ENCODE measurements around the gene SLC1A7.

Gene SLC1A7

DNA sequence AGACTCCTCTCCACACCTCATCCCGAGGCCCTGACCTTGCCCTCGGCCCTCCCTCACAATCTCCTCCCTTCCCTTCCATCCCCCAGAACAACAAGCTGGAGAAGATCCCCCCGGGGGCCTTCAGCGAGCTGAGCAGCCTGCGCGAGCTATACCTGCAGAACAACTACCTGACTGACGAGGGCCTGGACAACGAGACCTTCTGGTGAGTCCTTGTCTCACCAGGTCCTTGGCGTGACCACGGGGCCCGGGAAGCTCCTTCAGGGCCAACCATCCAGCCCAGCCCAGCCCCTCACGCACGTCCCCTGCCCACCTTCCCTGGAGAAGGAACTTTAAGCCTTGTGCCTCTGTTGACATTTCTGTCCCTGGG, 64.9 kb downstream of the SLC1A7 start:
- in situ Hi-C loops (cut with MboI; ENCODE audit: low sequenced_read_pairs): no loop called here

DNA sequence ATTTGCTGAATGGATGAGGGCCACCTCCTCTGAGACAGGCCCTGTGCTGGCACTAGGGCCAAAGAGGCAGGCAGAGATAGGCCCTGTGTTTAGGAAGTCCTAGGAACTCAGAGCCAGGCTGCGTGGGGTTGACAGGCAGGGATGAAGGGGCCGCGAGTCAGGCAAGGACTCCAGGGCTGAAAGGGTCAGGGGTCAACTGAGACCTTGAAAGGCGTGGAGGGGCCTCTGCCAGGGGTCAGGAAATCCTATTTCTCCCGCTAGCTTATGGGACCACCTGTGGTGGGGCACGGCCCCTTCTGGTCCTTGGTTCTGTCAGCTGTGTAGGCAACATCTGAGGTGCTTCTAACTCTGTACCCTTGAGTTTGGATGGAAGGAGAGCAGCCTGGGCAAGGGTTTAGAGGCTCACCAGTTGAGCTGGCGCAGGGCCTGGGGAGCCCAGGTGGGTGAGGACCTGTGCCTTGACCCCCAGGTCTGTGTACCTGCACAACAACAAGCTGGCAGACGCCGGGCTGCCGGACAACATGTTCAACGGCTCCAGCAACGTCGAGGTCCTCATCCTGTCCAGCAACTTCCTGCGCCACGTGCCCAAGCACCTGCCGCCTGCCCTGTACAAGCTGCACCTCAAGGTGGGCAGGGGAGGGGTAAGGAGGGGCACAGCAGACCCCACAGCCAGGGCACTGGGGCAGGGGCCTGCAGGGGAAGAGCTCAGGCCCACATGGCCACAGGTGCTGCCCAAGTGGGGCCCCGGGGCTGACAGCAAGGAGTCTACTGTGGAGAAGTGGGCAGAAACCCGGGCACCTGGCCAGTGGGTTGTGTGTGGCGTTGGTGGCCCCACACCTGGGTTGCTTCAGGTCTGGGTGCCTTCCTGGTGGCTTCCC, 65.5 kb downstream of the SLC1A7 start:
- in situ Hi-C loops (cut with MboI; ENCODE audit: low sequenced_read_pairs): no loop called here

DNA sequence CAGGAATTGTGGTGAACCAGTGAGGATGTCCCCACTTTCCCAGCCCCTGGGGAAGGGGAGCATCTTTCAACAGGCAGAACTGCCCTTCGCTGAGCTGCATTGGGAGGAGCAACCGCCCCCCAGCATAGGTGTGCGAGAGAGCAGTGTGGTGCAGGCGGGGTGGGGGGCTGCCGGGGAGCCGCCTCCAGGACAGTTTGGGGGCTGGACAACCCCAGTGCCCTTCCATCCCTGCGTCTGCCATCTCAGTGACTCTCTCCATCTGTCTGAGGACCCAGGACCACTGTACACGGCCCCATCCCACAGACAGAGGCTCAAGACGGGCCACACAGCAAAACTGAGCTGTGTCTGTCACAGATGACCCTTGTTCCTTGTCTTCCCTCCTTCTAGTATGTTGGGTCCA, 66.3 kb downstream of the SLC1A7 start:
- in situ Hi-C loops (cut with MboI; ENCODE audit: low sequenced_read_pairs): no loop called here

DNA sequence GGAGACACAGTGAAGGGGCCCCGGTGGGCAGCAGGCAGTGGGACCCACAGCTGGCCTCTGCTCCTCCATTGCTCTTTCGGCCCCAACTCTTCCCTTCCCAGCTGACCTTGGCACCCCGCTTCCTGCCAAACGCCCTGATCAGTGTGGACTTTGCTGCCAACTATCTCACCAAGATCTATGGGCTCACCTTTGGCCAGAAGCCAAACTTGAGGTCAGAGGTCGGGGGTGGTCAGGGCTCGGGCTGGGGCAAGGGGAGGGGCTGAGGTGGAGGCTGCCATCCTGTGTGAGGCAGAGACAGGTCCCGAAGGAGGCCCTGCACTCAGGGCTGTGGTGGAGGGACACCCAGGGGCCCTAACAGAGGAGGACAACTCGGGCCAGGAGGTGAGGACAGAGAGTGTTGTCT, 66.7 kb downstream of the SLC1A7 start:
- in situ Hi-C loops (cut with MboI; ENCODE audit: low sequenced_read_pairs): no loop called here

DNA sequence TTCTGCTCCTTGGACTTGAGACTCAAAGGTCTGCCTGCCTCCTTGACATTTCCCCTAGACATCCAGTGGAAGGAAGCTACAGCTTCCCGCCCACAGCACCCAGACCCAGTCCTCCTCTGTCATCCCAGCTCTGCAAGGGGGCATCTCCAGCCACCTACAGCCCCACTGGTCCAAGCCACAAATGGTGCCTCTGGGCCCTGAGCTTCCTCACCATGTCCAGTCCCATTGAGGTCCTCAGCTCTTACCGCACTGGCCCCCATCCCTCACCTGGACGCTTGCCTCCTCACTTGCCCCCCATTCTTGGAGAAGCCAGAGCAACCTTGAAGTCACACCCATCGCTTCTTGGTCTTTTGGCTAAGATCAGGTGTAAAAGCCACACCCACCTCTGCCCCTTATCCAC, 67.2 kb downstream of the SLC1A7 start:
- in situ Hi-C loops (cut with MboI; ENCODE audit: low sequenced_read_pairs): no loop called here

DNA sequence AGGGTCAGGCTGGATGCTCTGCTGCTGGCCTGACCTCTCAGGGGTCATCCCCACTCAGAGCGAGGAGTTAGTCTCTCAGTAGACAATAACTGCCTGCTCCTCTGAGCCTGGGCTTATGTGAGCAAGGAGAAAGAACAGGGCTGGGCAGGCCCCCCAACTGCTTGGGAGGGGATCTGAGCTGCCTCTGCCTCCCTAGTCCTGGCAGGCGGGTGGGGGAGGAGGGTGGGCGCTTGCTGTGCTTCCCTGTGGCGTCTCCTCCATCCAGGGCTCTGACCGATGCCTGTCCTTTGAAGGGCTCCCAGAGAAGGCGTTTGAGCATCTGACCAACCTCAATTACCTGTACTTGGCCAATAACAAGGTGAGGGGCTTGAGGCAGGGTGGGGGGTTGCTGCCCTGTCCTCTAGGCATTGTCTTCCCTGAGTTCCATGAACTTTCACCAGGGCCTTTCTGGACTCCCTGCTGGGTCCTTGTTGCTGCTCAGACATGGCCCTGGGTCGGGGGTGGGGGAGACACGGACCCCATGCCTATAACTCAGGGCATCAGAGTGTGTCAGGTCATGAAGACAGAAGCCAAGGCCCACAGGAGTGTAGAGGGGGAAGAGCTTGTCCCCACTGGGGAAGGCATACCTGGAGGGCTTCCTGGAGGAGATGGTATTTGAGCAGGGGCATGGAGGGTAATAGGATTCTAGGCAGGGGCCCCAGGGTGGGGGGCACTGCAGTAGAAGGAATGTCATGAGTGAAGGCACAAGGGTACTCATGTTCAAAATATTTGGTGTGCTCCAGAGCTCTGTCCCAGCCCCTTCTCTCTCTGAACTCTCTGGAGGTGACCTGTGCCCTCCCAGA, 67.9 kb downstream of the SLC1A7 start:
- in situ Hi-C loops (cut with MboI; ENCODE audit: low sequenced_read_pairs): no loop called here

DNA sequence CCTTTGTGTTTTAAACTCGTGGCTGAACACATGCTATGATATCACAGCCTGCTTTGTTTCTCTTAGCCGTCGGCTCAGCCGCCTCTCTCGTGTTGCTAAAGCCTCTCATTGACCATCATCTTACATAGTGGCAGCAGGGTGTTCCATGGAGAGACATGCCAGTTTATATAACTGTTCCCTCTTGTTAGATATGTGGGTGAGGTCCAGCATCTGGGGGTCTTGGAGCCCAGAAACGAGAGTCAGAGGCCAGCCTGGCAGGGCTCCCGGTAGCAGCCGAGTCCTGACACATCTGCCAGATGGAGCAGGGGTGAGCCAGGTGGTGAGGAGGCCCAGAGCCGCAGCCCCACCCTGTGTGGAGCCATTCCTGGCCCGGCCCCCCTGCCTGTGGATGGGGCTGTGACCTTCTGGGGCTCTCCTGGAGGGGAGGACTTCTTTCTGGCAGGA, 68.5 kb downstream of the SLC1A7 start:
- in situ Hi-C loops (cut with MboI; ENCODE audit: low sequenced_read_pairs): no loop called here

DNA sequence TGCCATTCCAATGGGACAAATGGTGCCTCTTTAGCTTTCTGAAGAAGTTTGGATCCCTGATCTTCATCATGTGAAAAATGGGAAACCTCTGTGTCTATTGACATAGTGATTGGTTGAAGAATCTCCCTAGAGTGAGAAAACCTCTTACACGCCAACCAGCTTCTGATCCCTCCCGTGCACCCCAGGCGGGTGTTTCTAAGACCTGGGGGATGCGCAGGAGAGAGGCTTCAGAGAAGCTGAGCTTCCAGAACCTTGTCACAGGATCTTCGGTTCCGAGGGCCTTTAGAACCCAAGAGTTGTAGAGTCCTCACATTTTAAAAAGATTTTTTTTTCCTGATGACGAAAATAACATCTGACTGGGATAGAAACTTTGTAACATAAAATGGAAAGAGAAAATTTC, 69.2 kb downstream of the SLC1A7 start:
- in situ Hi-C loops (cut with MboI; ENCODE audit: low sequenced_read_pairs): no loop called here

DNA sequence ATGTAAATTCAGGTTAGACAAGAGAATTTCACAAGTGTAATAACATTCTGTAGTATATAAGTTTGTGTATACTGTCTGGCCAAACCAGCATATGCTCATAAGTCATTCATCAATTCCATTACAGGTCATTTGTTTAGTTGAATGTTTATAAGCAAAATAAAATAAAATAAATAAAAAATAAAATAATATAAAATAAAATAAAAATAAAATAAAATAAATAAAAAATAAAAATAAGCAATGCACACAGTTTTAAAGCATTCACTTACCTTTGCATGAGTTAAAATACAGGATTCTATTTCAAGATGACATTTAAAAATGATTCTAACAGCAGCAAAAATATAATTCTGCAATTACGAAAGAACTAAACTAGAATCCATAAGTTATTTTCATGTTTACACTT, 70.5 kb downstream of the SLC1A7 start:
- in situ Hi-C loops (cut with MboI; ENCODE audit: low sequenced_read_pairs): no loop called here

DNA sequence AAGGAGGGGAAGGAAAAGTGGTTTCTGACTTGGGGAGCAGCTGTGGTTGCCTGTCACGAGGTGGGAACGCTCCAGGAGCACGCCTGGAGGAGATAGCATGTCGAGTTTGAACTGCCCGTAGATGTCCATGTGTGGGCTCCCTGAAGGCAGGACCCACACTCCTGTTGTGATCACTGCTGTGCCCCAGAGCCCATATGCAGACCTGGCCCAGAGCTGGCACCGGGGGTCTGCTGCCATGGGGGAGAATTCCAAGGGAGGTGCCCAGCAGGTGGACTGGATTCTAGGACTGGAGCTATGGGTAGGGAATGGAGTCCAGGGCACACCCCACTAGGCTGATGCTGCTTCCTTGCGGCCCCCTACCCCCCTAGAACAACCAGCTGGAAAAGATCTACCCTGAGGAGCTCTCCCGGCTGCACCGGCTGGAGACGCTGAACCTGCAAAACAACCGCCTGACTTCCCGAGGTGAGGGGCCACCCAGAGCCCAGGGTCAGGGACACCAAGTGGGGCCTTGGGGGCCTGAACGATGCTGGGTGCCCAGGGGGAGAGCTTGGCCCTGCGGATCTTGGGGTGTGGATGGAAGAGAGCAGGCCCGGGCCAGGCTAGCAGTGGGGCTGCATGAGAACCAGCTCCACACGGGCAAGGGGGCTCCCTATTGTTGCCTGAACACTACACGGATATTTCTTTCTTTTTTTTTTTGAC, 71.1 kb downstream of the SLC1A7 start:
- in situ Hi-C loops (cut with MboI; ENCODE audit: low sequenced_read_pairs): no loop called here

DNA sequence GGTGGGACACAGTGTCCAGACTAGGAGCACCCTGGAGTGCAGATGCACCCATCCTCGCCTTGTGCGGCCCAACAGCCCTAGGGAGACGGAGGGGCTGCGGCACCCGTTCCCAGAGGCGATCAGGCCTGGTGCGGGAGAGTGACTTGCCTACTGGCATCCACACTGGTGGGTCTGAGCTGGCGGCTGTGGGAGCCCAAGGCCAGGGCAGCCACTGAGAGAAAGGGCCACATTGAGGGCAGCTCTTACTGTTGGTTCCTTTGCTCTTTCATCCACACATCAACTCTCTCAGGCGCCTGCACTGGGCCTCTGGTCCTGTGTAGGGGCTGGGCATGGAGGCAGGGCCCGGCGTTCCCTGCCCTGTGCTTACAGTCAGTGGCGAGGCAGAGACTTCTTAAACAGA, 71.8 kb downstream of the SLC1A7 start:
- in situ Hi-C loops (cut with MboI; ENCODE audit: low sequenced_read_pairs): no loop called here

DNA sequence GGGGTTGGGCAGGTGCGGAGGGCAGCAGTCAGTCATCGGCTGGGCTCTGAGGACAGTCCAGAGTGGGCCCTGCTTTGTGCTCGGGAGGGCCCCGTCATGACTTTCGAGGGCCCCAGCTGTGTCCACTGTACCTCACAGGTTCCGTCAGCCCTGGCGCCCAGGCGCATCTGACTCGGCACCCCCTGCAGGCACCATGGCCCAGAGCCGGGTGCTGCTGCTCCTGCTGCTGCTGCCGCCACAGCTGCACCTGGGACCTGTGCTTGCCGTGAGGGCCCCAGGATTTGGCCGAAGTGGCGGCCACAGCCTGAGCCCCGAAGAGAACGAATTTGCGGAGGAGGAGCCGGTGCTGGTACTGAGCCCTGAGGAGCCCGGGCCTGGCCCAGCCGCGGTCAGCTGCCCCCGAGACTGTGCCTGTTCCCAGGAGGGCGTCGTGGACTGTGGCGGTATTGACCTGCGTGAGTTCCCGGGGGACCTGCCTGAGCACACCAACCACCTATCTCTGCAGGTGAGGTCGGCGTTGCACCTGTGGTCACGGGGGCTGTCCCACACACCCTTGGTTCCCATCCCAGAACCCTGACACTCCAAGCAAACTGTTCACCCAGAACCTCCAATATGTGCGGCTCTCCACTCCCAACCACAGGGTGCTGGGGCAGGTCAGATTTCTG, 72.6 kb downstream of the SLC1A7 start:
- in situ Hi-C loops (cut with MboI; ENCODE audit: low sequenced_read_pairs): no loop called here

DNA sequence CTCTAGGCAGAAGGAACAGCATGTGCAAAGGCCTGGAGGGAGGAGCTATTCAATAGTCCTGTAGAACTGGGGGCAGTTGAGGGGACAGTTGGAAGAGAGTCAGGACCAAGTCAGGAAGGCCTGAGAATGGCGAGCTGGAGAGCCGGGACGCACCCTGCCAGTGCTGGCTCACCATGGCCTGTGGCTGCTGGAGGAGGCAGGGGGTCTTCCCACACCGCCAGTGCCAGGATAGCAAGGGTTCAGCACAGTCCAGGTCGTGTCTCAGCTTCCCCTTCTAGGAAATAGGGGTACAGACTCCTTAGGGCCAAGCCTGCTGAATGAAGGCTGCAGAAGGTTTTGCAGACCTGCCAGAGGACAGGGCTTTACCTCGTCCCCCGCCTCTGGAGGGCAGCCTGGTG, 73.2 kb downstream of the SLC1A7 start:
- in situ Hi-C loops (cut with MboI; ENCODE audit: low sequenced_read_pairs): no loop called here

DNA sequence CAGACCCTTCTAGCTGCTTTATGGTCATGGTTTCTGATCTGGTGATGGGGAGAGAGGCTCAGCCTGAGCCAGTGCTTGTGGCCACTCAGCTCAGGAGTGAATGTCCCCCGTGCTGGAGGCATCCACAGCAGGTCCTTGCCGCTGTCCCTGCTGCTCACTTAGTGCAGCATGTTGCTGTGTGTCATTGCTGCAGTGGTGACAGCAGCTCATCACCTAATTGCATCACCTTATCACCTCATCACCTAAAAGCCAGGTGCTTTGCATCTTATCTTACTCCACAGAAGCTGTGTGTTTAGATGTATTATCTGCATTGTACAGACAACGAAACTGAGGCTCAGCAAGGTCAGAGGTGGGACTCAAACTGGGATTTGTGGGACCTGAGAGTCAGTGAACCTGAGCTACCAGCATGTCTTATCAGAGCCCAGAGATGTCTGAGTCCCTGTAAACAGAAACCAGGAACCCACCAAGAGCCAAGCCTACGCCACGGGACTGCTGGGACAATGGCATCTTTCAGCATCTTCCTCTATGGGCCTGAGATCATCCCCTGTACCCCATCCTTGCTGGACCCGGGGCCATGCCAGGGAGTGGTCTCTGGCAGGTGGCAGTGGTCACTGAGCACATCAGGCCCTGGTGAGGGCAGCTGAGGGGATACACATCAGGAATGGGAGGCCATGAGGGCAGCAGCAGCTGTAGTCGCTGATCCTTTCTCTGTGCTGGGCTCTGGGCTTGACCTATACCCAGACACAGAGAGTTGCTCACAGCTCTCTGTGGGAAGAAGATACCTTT, 73.9 kb downstream of the SLC1A7 start:
- in situ Hi-C loops (cut with MboI; ENCODE audit: low sequenced_read_pairs): no loop called here

DNA sequence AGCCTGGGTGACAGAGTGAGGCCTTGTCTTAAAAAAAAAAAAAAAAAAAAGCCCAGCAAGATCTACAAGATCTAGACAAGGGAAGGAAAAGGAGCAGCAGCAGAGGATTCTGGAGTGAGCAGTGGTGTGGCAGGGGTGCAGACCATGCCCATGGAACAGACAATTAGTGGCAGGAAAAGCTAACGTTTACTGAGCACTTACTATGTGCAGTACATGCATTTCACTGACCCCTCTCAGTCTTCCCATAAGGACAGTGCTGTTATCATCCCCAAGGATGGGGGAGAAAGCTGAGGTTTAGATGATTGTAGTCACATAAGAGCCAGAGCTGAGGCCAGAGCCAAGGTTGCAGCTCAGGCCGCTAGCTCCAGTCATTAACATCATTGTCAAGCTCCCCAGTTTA, 74.6 kb downstream of the SLC1A7 start:
- in situ Hi-C loops (cut with MboI; ENCODE audit: low sequenced_read_pairs): no loop called here

DNA sequence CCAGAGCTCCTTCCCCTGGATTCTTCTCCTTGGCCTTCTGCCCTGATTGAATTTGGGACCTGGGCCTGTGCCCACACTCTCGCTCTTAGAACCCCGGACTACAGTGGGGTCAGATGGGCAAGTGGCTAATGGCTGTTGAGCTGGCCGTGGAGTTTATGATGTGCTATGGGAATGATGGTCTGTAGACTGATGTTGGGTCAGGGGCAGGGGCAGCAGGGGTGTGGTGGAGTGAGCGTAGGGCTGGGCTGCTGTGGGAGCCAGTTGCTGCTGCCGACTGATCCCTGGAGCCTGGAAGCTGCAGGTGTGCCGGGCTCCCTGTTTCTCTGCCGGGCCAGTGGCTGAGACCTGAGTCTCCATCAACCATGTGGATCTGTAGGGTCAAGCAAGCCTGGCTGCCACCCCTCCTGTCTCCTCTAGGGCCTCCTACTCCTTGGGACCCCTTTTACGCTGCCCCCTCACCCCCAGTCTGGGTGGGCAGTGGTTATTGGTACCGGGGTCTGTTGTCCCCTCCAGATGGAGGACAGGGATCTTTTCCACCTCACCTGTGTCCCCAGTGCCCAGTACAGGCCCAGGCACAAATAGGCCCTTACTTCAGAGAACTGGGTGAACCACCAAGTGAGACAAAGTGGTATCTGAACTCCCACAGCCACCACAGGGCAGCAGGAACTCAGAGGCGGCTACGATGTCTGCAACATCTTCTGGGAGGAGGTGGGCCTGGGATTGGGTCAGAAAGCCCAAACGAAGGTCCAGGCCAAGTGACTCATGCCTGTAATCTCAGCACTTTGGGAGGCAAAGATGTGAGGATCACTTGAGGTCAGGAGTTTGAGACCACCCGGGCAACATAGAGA, 75.3 kb downstream of the SLC1A7 start:
- in situ Hi-C loops (cut with MboI; ENCODE audit: low sequenced_read_pairs): no loop called here

DNA sequence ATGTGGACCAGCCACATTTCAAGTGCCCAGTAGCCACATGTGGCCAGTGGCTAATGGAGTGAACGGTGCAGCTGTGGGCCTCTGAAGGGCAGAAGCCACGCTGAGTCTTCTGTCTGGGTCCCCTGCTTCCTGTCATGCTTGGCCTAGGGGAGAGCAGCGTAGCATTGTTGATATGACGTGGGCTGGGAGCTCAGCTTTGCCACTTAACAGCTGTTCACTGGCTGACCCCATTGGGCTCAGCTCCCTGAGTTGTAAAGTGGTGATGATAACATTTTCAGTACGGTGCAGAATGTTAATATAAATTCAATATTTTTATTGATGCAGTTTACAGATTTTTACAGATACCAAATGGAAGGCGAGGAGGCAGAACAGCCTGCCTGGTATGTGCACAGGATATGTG, 76.0 kb downstream of the SLC1A7 start:
- in situ Hi-C loops (cut with MboI; ENCODE audit: low sequenced_read_pairs): no loop called here

DNA sequence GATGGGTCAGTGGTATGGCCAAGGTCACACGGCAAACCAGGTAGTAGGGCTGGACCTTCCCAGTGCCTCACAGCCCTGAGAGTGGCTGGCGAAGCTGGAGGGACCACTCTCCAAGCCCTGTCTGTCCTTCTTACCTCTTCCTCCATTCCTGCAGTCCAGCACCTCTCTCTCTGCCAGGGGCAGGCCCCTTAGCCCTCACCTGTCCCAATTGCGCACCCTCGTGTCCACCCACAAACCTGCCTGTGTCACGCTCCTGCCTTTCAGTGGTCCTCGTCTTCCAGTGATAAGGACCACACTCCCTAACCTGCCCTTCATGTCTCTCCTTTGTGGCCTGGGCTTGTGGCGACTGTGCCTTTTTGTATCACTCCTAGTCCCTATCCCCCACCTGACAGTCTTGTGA, 77.0 kb downstream of the SLC1A7 start:
- in situ Hi-C loops (cut with MboI; ENCODE audit: low sequenced_read_pairs): no loop called here

DNA sequence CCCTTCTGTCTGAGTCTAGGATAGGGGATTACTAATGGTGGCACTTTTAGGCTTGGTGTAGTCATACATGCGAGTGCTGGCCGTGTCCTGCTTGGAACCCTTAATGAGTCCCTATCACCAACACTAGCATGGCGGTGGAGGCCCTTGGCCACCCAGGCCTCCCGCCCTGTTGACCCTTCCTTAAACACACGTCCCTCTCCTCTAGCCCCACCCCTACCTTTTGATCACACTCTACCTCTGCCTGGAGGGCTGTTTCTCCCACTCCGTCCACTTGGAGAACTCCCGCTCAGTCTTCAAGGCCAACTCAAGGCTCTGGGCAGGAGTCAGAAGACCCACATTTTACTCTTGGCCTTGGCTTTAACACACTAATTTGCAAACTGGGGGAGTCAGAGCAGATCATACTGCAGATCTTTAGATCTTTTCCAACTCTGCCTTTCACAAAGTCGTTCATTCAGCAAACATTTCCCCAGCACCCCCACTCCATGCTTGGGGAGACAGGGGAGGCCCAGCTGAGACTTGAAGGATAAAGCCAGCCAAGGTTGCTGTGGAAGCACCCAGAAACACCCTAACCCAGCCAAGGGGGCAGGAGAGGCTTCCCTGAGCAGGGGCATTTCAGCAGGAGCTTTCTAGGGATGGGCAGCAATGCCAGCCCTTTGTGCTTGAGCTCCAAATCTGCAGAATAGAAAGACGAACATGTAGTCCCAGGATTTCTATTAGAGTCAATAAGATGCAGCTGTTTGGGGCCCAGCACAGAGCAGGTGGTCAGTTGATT, 78.5 kb downstream of the SLC1A7 start:
- in situ Hi-C loops (cut with MboI; ENCODE audit: low sequenced_read_pairs): no loop called here
